Astrocyte (in vitro differentiated cells and primary cell): Measurements from ENCODE around the gene WSCD1. TPM values are rescaled to one million over a fixed set of nuclear protein-coding genes. Genes with fewer than 3 reads are reported as not detected.

Source experiments
- DNase-seq: peaks from one replicate; pipeline ENCODE4 v3.0.0-alpha.2; 2010; ENCODE audit warnings: low read depth
- FAIRE-seq: peaks from 2 replicates; lab custom pipeline; 2011; peaks lifted over from hg19 to GRCh38; lab: Jason Lieb, UNC
- H2AFZ ChIP-seq: 2 replicates; pipeline ENCODE4 v1.6.0; 2012; ENCODE audit warnings: low read depth, low read length, inconsistent platforms
- H3K27ac ChIP-seq: 2 replicates; pipeline ENCODE4 v1.5.1; 2011; ENCODE audit warnings: low read depth, low read length, inconsistent platforms
- H3K27me3 ChIP-seq: 2 replicates; pipeline ENCODE4 v1.6.0; 2011; ENCODE audit warnings: low read length, inconsistent platforms; ENCODE audit not compliant: insufficient read depth
- H3K36me3 ChIP-seq: 2 replicates; pipeline ENCODE4 v1.5.1; 2011; ENCODE audit warnings: low read length, inconsistent platforms; ENCODE audit not compliant: insufficient read depth
- H3K4me1 ChIP-seq: 2 replicates; pipeline ENCODE4 v1.5.1; 2011; ENCODE audit warnings: low read length, inconsistent platforms; ENCODE audit not compliant: insufficient read depth
- H3K4me2 ChIP-seq: 2 replicates; pipeline ENCODE4 v1.6.0; 2012; ENCODE audit warnings: low read length, inconsistent platforms
- H3K4me3 ChIP-seq: 2 replicates; pipeline ENCODE4 v1.5.1; 2011; ENCODE audit warnings: low read depth, mild to moderate bottlenecking, low read length, inconsistent platforms; ENCODE audit not compliant: insufficient read depth
- H3K79me2 ChIP-seq: 2 replicates; pipeline ENCODE4 v1.6.0; 2012; ENCODE audit warnings: mild to moderate bottlenecking, low read length, inconsistent platforms; ENCODE audit not compliant: insufficient read depth
- H3K9ac ChIP-seq: 2 replicates; pipeline ENCODE4 v1.6.0; 2012; ENCODE audit warnings: mild to moderate bottlenecking, low read length, inconsistent platforms
- H3K9me3 ChIP-seq: 2 replicates; pipeline ENCODE4 v1.5.1; 2012; ENCODE audit warnings: low read depth, mild to moderate bottlenecking, low read length, inconsistent platforms; ENCODE audit not compliant: insufficient read depth
- H4K20me1 ChIP-seq: 2 replicates; pipeline ENCODE4 v1.6.0; 2012; ENCODE audit warnings: low read length, inconsistent platforms; ENCODE audit not compliant: insufficient read depth
- H3K27ac Mint-ChIP-seq: one replicate; pipeline ENCODE4 v1.8.0; 2021; ENCODE audit warnings: mild to moderate bottlenecking, mixed read lengths; ENCODE audit not compliant: unreplicated experiment
- H3K27me3 Mint-ChIP-seq: one replicate; pipeline ENCODE4 v1.8.0; 2021; ENCODE audit warnings: low read depth, mixed read lengths; ENCODE audit not compliant: unreplicated experiment
- H3K36me3 Mint-ChIP-seq: one replicate; pipeline ENCODE4 v1.8.0; 2021; ENCODE audit warnings: low read depth, mixed read lengths; ENCODE audit not compliant: unreplicated experiment
- H3K4me1 Mint-ChIP-seq: one replicate; pipeline ENCODE4 v1.8.0; 2021; ENCODE audit warnings: low read depth, mixed read lengths; ENCODE audit not compliant: unreplicated experiment
- H3K4me3 Mint-ChIP-seq: one replicate; pipeline ENCODE4 v1.8.0; 2021; ENCODE audit warnings: mild to moderate bottlenecking, moderate library complexity, mixed read lengths; ENCODE audit not compliant: unreplicated experiment
- H3K9me3 Mint-ChIP-seq: one replicate; pipeline ENCODE4 v1.8.0; 2021; ENCODE audit warnings: mild to moderate bottlenecking, mixed read lengths; ENCODE audit not compliant: unreplicated experiment
- CTCF ChIP-seq: IDR thresholded peaks from 2 replicates; pipeline ENCODE4 v1.5.1; 2011; ENCODE audit warnings: low read depth, mild to moderate bottlenecking, inconsistent platforms, low read length, moderate library complexity; ENCODE audit not compliant: insufficient read depth
- EZH2 ChIP-seq: IDR thresholded peaks from 2 replicates; pipeline ENCODE4 v1.6.1; 2012; ENCODE audit warnings: mild to moderate bottlenecking, low read length, inconsistent platforms; ENCODE audit not compliant: insufficient read depth
- total RNA-seq: library from RNA; stranded (reverse); gene quantifications from 2 replicates; pipeline ENCODE4 v1.2.1, GENCODE V29; 2021

Gene WSCD1
- total RNA-seq, 1 donor from 2014 or later, result 3.9 TPM

DNA sequence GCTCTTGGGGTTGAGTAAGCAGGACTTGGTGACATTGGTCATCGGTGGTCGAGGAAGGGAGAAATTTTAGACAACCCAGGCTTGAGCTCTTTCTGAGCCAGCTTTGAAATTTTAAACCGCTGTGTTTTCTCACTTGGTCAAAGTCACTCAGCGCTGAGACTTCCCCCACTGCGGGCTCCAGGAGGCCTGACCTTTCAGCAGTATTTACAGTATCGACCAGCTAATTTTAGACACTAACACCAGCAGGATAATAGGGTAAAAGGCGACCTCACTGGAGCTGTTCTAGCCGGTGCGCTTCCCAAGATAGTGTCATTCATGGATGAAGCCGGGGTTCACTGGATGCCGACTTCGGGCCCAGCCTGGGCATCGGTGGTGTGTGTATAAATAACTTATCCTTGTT is 29.7 kb upstream of the WSCD1 start:
- no peaks in the 10 kb centered on the region for H3K79me2 ChIP-seq
- H3K27ac Mint-ChIP-seq, result no peak overlapping the region

GRCh38 chr17:6041246-6041645 is 28.9 kb upstream of the WSCD1 start:
- no peaks in the 10 kb centered on the region for H3K36me3 ChIP-seq
- no peak overlapping the region for H2AFZ ChIP-seq
- H3K27ac Mint-ChIP-seq, result no peak overlapping the region
- peaks cover 10% of the 10 kb centered on the region for H3K9me3 Mint-ChIP-seq
- TF ChIP-seq EZH2 (no peak), CTCF (no peak)
- H4K20me1 ChIP-seq, result no peaks in the 10 kb centered on the region
- H3K4me3 ChIP-seq, result no peak overlapping the region
- no peak overlapping the region for H3K9ac ChIP-seq
- FAIRE-seq (no peak), DNase-seq (no peak)
- H3K4me2 ChIP-seq, result no peak overlapping the region
- H3K27ac ChIP-seq, result no peak overlapping the region
- H3K4me1 Mint-ChIP-seq, result peaks cover 2% of the 10 kb centered on the region
- H3K79me2 ChIP-seq, result no peaks in the 10 kb centered on the region
- H3K4me1 ChIP-seq, result peaks cover under 1% of the 10 kb centered on the region
- H3K27me3 ChIP-seq, result no peaks in the 10 kb centered on the region
- peaks cover 2% of the 10 kb centered on the region for H3K36me3 Mint-ChIP-seq
- H3K4me3 Mint-ChIP-seq, result no peak overlapping the region
- no peaks in the 10 kb centered on the region for H3K9me3 ChIP-seq
- H3K27me3 Mint-ChIP-seq, result peaks cover 45% of the 10 kb centered on the region

More for the DNA sequence above, 29.7 kb upstream of the WSCD1 start:
- Mint-ChIP-seq H3K9me3 (peaks cover 10% of the 10 kb centered on the region), H3K36me3 (peaks cover 2% of the 10 kb centered on the region), H3K4me1 (peaks cover 2% of the 10 kb centered on the region), H3K27me3 (peaks cover 51% of the 10 kb centered on the region), H3K4me3 (no peak overlapping the region)
- no peaks in the 10 kb centered on the region for H3K27me3 ChIP-seq
- H3K4me1 ChIP-seq, result no peaks in the 10 kb centered on the region
- H2AFZ ChIP-seq, result no peak overlapping the region
- H3K4me3 ChIP-seq, result no peak overlapping the region
- no peaks in the 10 kb centered on the region for H4K20me1 ChIP-seq
- FAIRE-seq (no peak), DNase-seq (no peak)
- no peak overlapping the region for H3K9ac ChIP-seq
- no peak overlapping the region for H3K4me2 ChIP-seq
- TF ChIP-seq CTCF (no peak), EZH2 (no peak)
- H3K9me3 ChIP-seq, result no peaks in the 10 kb centered on the region
- H3K36me3 ChIP-seq, result no peaks in the 10 kb centered on the region
- H3K27ac ChIP-seq, result no peak overlapping the region

DNA sequence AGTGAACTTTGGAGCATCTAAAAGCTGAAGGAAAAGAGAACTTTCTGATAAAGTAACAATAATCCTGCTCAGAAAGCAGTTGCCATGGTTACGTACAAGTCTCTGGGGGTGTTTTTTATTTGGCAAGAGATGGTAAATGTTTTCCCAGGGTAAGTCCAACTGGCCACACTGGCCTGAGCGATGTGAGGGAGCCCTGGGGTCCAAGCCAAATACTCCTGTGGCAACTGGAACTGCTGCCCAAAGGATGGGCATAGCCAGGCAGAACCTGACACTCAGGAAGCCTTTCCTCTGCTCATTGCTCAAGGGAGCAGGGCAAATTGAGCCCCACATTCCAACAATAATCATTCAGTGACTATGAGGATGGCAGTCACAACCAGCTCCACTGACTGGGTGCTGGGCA is 26.8 kb upstream of the WSCD1 start:
- H3K27me3 ChIP-seq, result no peaks in the 10 kb centered on the region
- H3K79me2 ChIP-seq, result no peaks in the 10 kb centered on the region
- FAIRE-seq, result no peak
- peaks cover 8% of the 10 kb centered on the region for H3K9me3 Mint-ChIP-seq
- peaks cover 2% of the 10 kb centered on the region for H3K36me3 Mint-ChIP-seq
- no peak overlapping the region for H3K4me2 ChIP-seq
- no peaks in the 10 kb centered on the region for H3K36me3 ChIP-seq
- no peaks in the 10 kb centered on the region for H4K20me1 ChIP-seq
- H3K9ac ChIP-seq, result no peak overlapping the region
- DNase-seq, result no peak
- no peak overlapping the region for H3K27ac ChIP-seq
- H3K4me3 Mint-ChIP-seq, result no peak overlapping the region
- H3K4me1 Mint-ChIP-seq, result peaks cover 21% of the 10 kb centered on the region
- peaks cover 29% of the 10 kb centered on the region for H3K27me3 Mint-ChIP-seq
- no peak overlapping the region for H3K27ac Mint-ChIP-seq
- no peak overlapping the region for H3K4me3 ChIP-seq
- no peak overlapping the region for H2AFZ ChIP-seq
- H3K4me1 ChIP-seq, result peaks cover 2% of the 10 kb centered on the region
- no peaks in the 10 kb centered on the region for H3K9me3 ChIP-seq
- TF ChIP-seq CTCF (no peak), EZH2 (no peak)
